Keratinocyte (primary cell): ENCODE results near the gene SNRPF. TPM values are rescaled to one million over a fixed set of nuclear protein-coding genes. Genes with fewer than 3 reads are reported as not detected.

Experiments
- DNase-seq: peaks from one replicate; pipeline ENCODE4 v3.0.0-alpha.2; 2011; ENCODE audit warnings: low read depth, missing footprints, low spot score
- FAIRE-seq: peaks from 2 replicates; lab custom pipeline; 2011; peaks lifted over from hg19 to GRCh38; lab: Jason Lieb, UNC
- H2AFZ ChIP-seq: 2 replicates; pipeline ENCODE4 v1.6.0; 2012; ENCODE audit warnings: low read length, control low read depth, inconsistent platforms; ENCODE audit not compliant: control insufficient read depth
- H3K27ac ChIP-seq: 2 replicates; pipeline ENCODE4 v1.5.1; 2011; ENCODE audit warnings: low read length; ENCODE audit not compliant: control insufficient read depth, insufficient read depth
- H3K27me3 ChIP-seq: 3 replicates; pipeline ENCODE4 v1.6.0; 2011; ENCODE audit warnings: low read length; ENCODE audit not compliant: control insufficient read depth, insufficient read depth; ENCODE audit errors: extremely low read depth
- H3K36me3 ChIP-seq, 2 experiments: 2 replicates in 1 of 2; 3 replicates in 1 of 2; pipeline ENCODE4 v1.5.1; 2011; ENCODE audit warnings: low read length in 2 of 2, mild to moderate bottlenecking in 1 of 2; ENCODE audit not compliant: control insufficient read depth in 2 of 2, insufficient read depth in 2 of 2; ENCODE audit errors: extremely low read depth in 1 of 2
- H3K4me1 ChIP-seq: 3 replicates; pipeline ENCODE4 v1.5.1; 2011; ENCODE audit warnings: low read length; ENCODE audit not compliant: control insufficient read depth, insufficient read depth; ENCODE audit errors: extremely low read depth
- H3K4me2 ChIP-seq: 3 replicates; pipeline ENCODE4 v1.6.0; 2011; ENCODE audit warnings: low read depth, low read length; ENCODE audit not compliant: control insufficient read depth, insufficient read depth; ENCODE audit errors: extremely low read depth
- H3K4me3 ChIP-seq, 3 experiments: fragments of 200-600 bp in 1 of 3; sonication (generic) in 1 of 3; 2 replicates in 2 of 3; 3 replicates in 1 of 3; pipeline ENCODE4 v1.5.1; 2011 to 2016; ENCODE audit warnings: low read length in 3 of 3, mild to moderate bottlenecking in 3 of 3, control low read depth in 2 of 3, inconsistent platforms in 1 of 3, low read depth in 1 of 3, mixed read lengths in 1 of 3, mixed run types in 1 of 3, moderate library complexity in 1 of 3; ENCODE audit not compliant: control insufficient read depth in 2 of 3, insufficient read depth in 2 of 3; ENCODE audit errors: extremely low read depth in 1 of 3
- H3K79me2 ChIP-seq: 2 replicates; pipeline ENCODE4 v1.6.0; 2012; ENCODE audit warnings: low read length; ENCODE audit not compliant: control insufficient read depth, insufficient read depth
- H3K9ac ChIP-seq: 3 replicates; pipeline ENCODE4 v1.6.0; 2011; ENCODE audit warnings: low read length; ENCODE audit not compliant: control insufficient read depth, insufficient read depth; ENCODE audit errors: extremely low read depth
- H3K9me1 ChIP-seq: 3 replicates; pipeline ENCODE4 v1.6.0; 2011; ENCODE audit warnings: low read length; ENCODE audit not compliant: control insufficient read depth, insufficient read depth; ENCODE audit errors: extremely low read depth
- H3K9me3 ChIP-seq: 2 replicates; pipeline ENCODE4 v1.5.1; 2012; ENCODE audit warnings: low read depth, low read length; ENCODE audit not compliant: control insufficient read depth
- H4K20me1 ChIP-seq: 3 replicates; pipeline ENCODE4 v1.6.0; 2011; ENCODE audit warnings: low read length; ENCODE audit not compliant: control insufficient read depth, insufficient read depth; ENCODE audit errors: extremely low read depth
- EZH2 ChIP-seq: IDR thresholded peaks from one replicate; pipeline ENCODE4 v1.6.1; 2012; ENCODE audit warnings: inconsistent platforms, mild to moderate bottlenecking, low read length, moderate library complexity
- dilution Hi-C: fragments of 300-500 bp; cut with MboI; formaldehyde crosslinking; loops from one replicate; pipeline ENCODE4 v1.7.0; 2020; ENCODE audit warnings: low sequenced_read_pairs; ENCODE audit not compliant: extremely low pct_ligation_motif_present
- polyA plus RNA-seq, 5 experiments: library from polyadenylated mRNA; depleted of rRNA in 3 of 5; stranded (reverse) in 3 of 5; stranded (forward) in 1 of 5; unstranded in 1 of 5; fragments of >200 nt; gene quantifications; 1 replicate in 1 of 5; 2 replicates in 3 of 5; 3 replicates in 1 of 5; pipeline versions ENCODE4 v1.2.1 to v1.2.3, GENCODE V29; 2011 to 2012; ENCODE audit warnings: missing spikeins in 2 of 5, low read depth in 1 of 5, low replicate concordance in 1 of 5
- TF ChIP-seq, protein P1 (sequence below), 3 experiments: IDR thresholded peaks in 1 of 3; conservative IDR thresholded peaks in 1 of 3; optimal IDR thresholded peaks in 1 of 3; 2 replicates in 2 of 3; 3 replicates in 1 of 3; pipeline versions ENCODE3 to v1.5.1; 2011; ENCODE audit warnings: low read length in 3 of 3, mild to moderate bottlenecking in 3 of 3, moderate library complexity in 2 of 3, control low read depth in 1 of 3, inconsistent platforms in 1 of 3; ENCODE audit not compliant: insufficient read depth in 2 of 3; ENCODE audit errors: extremely low read depth in 1 of 3

Gene SNRPF
- polyA plus RNA-seq, 1 donor (not counting 4 experiments of a cell fraction or from before 2014, with no cell fraction given), result 34.7 TPM

DNA sequence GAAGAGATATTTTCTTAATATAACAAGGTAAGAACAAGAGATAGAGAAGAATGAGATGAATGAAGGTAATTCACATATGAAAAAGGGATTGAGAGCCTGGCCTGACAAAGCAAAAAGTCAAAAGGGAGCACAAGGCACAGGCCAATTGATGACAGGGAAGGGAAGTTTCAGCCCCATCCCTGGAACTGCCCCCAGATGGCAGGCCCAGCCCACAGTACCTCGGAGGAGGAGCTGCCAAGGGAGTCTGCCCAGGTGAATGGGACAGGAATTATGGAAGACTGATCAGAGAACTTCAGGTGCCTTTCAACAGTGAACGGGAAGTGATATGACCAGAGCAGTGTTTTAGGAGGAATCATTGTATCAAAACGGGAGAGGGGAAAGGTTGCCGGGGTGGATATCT, 15.7 kb downstream of the SNRPF start:
- no peak for DNase-seq
- no peak overlapping the region for H2AFZ ChIP-seq
- no peaks in the 10 kb centered on the region for H3K79me2 ChIP-seq
- no peaks in the 10 kb centered on the region for H3K36me3 ChIP-seq
- dilution Hi-C loops, result no loop called here
- no peak overlapping the region for H3K27ac ChIP-seq
- TF ChIP-seq, protein P1, sequence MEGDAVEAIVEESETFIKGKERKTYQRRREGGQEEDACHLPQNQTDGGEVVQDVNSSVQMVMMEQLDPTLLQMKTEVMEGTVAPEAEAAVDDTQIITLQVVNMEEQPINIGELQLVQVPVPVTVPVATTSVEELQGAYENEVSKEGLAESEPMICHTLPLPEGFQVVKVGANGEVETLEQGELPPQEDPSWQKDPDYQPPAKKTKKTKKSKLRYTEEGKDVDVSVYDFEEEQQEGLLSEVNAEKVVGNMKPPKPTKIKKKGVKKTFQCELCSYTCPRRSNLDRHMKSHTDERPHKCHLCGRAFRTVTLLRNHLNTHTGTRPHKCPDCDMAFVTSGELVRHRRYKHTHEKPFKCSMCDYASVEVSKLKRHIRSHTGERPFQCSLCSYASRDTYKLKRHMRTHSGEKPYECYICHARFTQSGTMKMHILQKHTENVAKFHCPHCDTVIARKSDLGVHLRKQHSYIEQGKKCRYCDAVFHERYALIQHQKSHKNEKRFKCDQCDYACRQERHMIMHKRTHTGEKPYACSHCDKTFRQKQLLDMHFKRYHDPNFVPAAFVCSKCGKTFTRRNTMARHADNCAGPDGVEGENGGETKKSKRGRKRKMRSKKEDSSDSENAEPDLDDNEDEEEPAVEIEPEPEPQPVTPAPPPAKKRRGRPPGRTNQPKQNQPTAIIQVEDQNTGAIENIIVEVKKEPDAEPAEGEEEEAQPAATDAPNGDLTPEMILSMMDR (optimal IDR thresholded peaks at IDR 0.05 in 1 of 3, IDR thresholded peaks at IDR 0.05 in 1 of 3, conservative IDR thresholded peaks at IDR 0.05 in 1 of 3; ENCODE audit: extremely low read depth in 1 of 3, insufficient read depth in 2 of 3, low read length in 3 of 3), result no peak
- TF ChIP-seq EZH2, result no peak
- no peaks in the 10 kb centered on the region for H4K20me1 ChIP-seq
- peaks cover 7% of the 10 kb centered on the region for H3K4me1 ChIP-seq
- no peaks in the 10 kb centered on the region for H3K9me1 ChIP-seq
- no peak for FAIRE-seq
- H3K27me3 ChIP-seq, result no peaks in the 10 kb centered on the region
- no peak overlapping the region for H3K4me2 ChIP-seq
- no peaks in the 10 kb centered on the region for H3K9me3 ChIP-seq
- no peak overlapping the region for H3K4me3 ChIP-seq
- no peak overlapping the region for H3K9ac ChIP-seq

DNA sequence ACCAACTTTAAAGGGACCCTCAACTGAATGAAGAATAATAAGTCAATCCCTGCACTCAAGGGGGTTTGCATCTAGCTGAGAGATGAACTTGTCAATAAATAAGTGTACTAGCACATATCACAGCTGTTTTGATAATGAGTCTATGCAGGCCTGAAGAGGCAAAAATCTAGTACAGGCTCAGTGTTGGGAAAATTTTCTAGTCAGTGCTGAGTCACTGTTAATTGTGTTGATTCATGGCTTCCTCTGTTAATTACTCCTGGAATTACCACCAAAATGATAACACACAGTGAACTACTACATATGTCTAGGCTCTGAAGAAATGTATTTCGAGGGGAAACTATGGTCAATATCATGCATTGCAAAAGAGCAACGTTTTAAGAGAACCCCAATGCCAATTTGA, 18.9 kb downstream of the SNRPF start:
- H3K4me1 ChIP-seq, result peaks cover 7% of the 10 kb centered on the region
- H3K27ac ChIP-seq, result no peak overlapping the region
- dilution Hi-C loops, result no loop called here
- H3K4me3 ChIP-seq, result no peak overlapping the region
- no peaks in the 10 kb centered on the region for H3K36me3 ChIP-seq
- H3K4me2 ChIP-seq, result no peak overlapping the region
- no peak for DNase-seq
- no peaks in the 10 kb centered on the region for H3K9me1 ChIP-seq
- no peak for FAIRE-seq
- no peaks in the 10 kb centered on the region for H3K27me3 ChIP-seq
- no peak overlapping the region for H3K9ac ChIP-seq
- TF ChIP-seq, protein P1 (optimal IDR thresholded peaks at IDR 0.05 in 1 of 3, IDR thresholded peaks at IDR 0.05 in 1 of 3, conservative IDR thresholded peaks at IDR 0.05 in 1 of 3; ENCODE audit: extremely low read depth in 1 of 3, insufficient read depth in 2 of 3, low read length in 3 of 3), result no peak
- no peak for TF ChIP-seq EZH2
- no peaks in the 10 kb centered on the region for H4K20me1 ChIP-seq
- no peaks in the 10 kb centered on the region for H3K9me3 ChIP-seq
- no peaks in the 10 kb centered on the region for H3K79me2 ChIP-seq
- no peak overlapping the region for H2AFZ ChIP-seq
